Adipose tissue (tissue), 3 donors: ENCODE data around the gene WRAP73. TPM values are rescaled to one million over a fixed set of nuclear protein-coding genes. Genes with fewer than 3 reads are reported as not detected.
"Not testable (repeated sequence)": the region's sequence is repeated elsewhere in the genome, so short reads cannot be mapped to it uniquely, and the experiment has no call there.

Source experiments
- H3K27ac ChIP-seq: one replicate; pipeline ENCODE4 v1.5.1; 2013; ENCODE audit warnings: low read depth, low read length
- WGBS, 3 donors: extraction: QIAGEN DNeasy Blood & Tissue Kit; methylation state at CpG; one replicate each; pipeline ENCODE4 v1.1.7; 2013; 5-methylcytosine and 5-hydroxymethylcytosine counted together
- polyA plus RNA-seq, 3 donors: library from polyadenylated mRNA; stranded (reverse); fragments of 200-250 nt; gene quantifications; one replicate each; pipeline ENCODE4 v1.2.3, GENCODE V29; 2013
- donor health status: healthy with polysubstance abuse.
- donor health status: Bipolar disorder and iron deficiency.
- donor health status: healthy.

WRAP73 gene
- polyA plus RNA-seq, 3 donors = 12.0 to 17.5 (median 17.4) TPM

- no peak overlapping the region for H3K27ac ChIP-seq
- 62 to 67% (median 64%) methylated on average over 25 to 29 of the region's 29 CpGs for WGBS, 3 donors
Measured at GRCh38 chr1:3596663-3597598, 53.0 kb downstream of the WRAP73 start.

- WGBS, 3 donors = 81 to 95% (median 89%) methylated on average over 6 to 7 of the region's 7 CpGs
- H3K27ac ChIP-seq = no peak overlapping the region
Measured at GRCh38 chr1:3595949-3596348, 54.0 kb downstream of the WRAP73 start.

- H3K27ac ChIP-seq = no peak overlapping the region
- WGBS, 3 donors = 70 to 76% (median 76%) methylated on average over 31 of the region's 31 CpGs
Measured at GRCh38 chr1:3594706-3595377, 55.1 kb downstream of the WRAP73 start.

GRCh38 chr1:3593745-3594144 lies 56.2 kb downstream of the WRAP73 start:
- H3K27ac ChIP-seq = no peak overlapping the region
- WGBS, 3 donors = 44 to 68% (median 49%) methylated on average over 10 of the region's 10 CpGs

- WGBS, 3 donors = 76 to 81% (median 81%) methylated on average over 14 to 17 of the region's 17 CpGs
- no peak overlapping the region for H3K27ac ChIP-seq
Measured at GRCh38 chr1:3593334-3593733, 56.6 kb downstream of the WRAP73 start.

- no peak overlapping the region for H3K27ac ChIP-seq
- WGBS, 3 donors = 80 to 92% (median 90%) methylated on average over 27 to 31 of the region's 33 CpGs
Measured at GRCh38 chr1:3590951-3591865, 58.7 kb downstream of the WRAP73 start.

GRCh38 chr1:3590139-3590763 lies 59.7 kb downstream of the WRAP73 start:
- no peak overlapping the region for H3K27ac ChIP-seq
- 45 to 62% (median 57%) methylated on average over 27 of the region's 27 CpGs for WGBS, 3 donors

- WGBS, 3 donors = 70 to 98% (median 84%) methylated on average over 4 to 5 of the region's 5 CpGs
- no peak overlapping the region for H3K27ac ChIP-seq
Measured at GRCh38 chr1:3588395-3588794, 61.5 kb downstream of the WRAP73 start.

GRCh38 chr1:3586986-3587759 lies 62.7 kb downstream of the WRAP73 start:
- 64 to 90% (median 84%) methylated on average over 24 of the region's 24 CpGs for WGBS, 3 donors
- H3K27ac ChIP-seq = no peak overlapping the region

- WGBS, 3 donors = 87 to 90% (median 89%) methylated on average over 19 of the region's 19 CpGs
- H3K27ac ChIP-seq = no peak overlapping the region
Measured at GRCh38 chr1:3585940-3586568, 63.8 kb downstream of the WRAP73 start.

- not testable (repeated sequence) for H3K27ac ChIP-seq
- WGBS, 3 donors = 64 to 69% (median 64%) methylated on average over 6 of the region's 6 CpGs
Measured at GRCh38 chr1:3585353-3585868, 64.5 kb downstream of the WRAP73 start.

GRCh38 chr1:3584915-3585314 lies 65.0 kb downstream of the WRAP73 start:
- H3K27ac ChIP-seq = no peak overlapping the region
- 81 to 87% (median 82%) methylated on average over 7 of the region's 7 CpGs for WGBS, 3 donors

GRCh38 chr1:3583751-3584150 lies 66.2 kb downstream of the WRAP73 start:
- H3K27ac ChIP-seq = not testable (repeated sequence)
- 70 to 90% (median 84%) methylated on average over 16 to 21 of the region's 21 CpGs for WGBS, 3 donors

- 35 to 49% (median 47%) methylated on average over 15 to 16 of the region's 16 CpGs for WGBS, 3 donors
- H3K27ac ChIP-seq = no peak overlapping the region
Measured at GRCh38 chr1:3581296-3582036, 68.4 kb downstream of the WRAP73 start.
